ENCODE results near the gene MEF2D. TPM values are rescaled to one million over a fixed set of nuclear protein-coding genes. Genes with fewer than 3 reads are reported as not detected.

Gene MEF2D
- total and polyA plus RNA-seq, 3 donors from 2014 or later, result 34.4 to 113 (median 96.8) TPM

DNA sequence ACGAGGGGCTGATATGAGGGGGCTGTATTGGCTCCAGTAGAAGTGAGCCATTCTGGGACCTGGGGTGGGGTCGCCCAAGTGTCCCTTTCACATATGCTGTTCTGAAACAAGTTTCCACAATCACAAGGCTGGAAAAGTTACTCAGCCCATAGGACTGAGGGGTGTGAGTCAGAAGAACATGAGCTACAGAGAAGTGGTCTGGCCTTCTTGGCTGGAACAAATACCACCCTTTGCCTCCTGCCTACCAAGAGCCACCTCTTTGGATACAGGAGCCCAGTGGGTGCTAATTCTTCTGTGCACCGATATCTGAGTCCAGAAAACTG lies 42.4 kb downstream of the MEF2D start:
- DNase-seq, result no peak
- Histone ChIP-seq H3K27me3 (no peaks in the 10 kb centered on the region), H3K27ac (peak overlapping the region in 1 of 2 donors; percentile 100), H3K4me3 (no peak overlapping the region), H3K4me1 (peaks cover 4% of the 10 kb centered on the region), H3K9me3 (no peaks in the 10 kb centered on the region), H3K36me3 (ENCODE audit: low read depth, missing control alignments) (no peaks in the 10 kb centered on the region)
- WGBS, 2 donors, result 85 to 87% methylated on average over 3 of the region's 3 CpGs
- intact Hi-C loops (cut with DNase I; ENCODE audit: low total_unique reads), result loop anchor here (5.0 to 10.0 kb wide), 2 partner anchors 39 to 147 kb away; partner anchors contain the start of gene GPATCH4
- no peak for TF ChIP-seq POLR2A (IDR thresholded peaks at IDR 0.05)
- TF ChIP-seq, protein P1, sequence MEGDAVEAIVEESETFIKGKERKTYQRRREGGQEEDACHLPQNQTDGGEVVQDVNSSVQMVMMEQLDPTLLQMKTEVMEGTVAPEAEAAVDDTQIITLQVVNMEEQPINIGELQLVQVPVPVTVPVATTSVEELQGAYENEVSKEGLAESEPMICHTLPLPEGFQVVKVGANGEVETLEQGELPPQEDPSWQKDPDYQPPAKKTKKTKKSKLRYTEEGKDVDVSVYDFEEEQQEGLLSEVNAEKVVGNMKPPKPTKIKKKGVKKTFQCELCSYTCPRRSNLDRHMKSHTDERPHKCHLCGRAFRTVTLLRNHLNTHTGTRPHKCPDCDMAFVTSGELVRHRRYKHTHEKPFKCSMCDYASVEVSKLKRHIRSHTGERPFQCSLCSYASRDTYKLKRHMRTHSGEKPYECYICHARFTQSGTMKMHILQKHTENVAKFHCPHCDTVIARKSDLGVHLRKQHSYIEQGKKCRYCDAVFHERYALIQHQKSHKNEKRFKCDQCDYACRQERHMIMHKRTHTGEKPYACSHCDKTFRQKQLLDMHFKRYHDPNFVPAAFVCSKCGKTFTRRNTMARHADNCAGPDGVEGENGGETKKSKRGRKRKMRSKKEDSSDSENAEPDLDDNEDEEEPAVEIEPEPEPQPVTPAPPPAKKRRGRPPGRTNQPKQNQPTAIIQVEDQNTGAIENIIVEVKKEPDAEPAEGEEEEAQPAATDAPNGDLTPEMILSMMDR (IDR thresholded peaks at IDR 0.05), result no peak

DNA sequence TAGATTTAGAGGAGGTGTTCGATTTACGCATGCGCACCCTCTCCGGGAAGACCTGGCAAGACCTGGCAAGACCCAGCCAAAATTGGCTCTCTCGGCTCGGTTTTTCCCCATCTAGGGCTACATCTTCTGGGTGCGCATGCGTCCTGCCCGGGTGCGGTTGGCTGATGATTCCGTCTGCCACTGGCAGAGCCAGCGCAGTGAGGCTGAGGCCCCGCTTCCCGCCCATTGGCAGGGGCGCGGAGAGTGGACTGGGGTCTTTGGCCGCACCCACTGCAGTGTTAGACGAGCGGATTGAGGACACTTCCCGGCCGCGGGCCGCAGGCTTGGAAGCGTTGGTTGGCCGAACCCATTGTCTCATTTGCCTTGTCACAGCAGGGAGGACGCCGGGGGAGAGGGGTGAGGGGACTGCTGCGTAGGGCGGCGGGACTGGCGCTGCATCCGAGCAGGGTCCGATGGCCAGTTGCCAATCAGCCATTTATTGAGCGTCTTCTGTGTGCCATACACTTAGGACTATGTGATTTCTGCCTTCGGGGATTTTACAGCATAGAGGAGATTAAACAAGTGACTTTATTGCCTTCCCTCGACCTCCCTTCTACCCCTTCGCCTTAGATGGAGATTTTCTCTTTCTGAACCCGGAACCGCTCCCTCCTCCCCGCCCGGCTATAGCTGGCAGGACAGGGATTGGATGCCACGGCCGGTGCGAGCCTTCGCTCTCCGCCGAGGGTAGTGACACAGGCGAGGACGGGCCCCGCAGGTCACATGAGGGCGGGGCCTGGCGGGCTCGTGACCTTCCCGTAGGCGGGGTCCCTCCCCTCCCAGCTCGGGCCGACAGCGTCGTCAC lies 43.7 kb downstream of the MEF2D start:
- H3K36me3 ChIP-seq (ENCODE audit: low read depth, missing control alignments), result no peaks in the 10 kb centered on the region
- H3K9me3 ChIP-seq, result no peaks in the 10 kb centered on the region
- TF ChIP-seq, protein P1 (IDR thresholded peaks at IDR 0.05), result peak in 1 of 3 experiments; percentile 18
- TF ChIP-seq POLR2A (IDR thresholded peaks at IDR 0.05), result peak; percentile 64
- WGBS, 2 donors, result 0 to 1% methylated on average over 24 to 56 of the region's 59 CpGs
- intact Hi-C loops (cut with DNase I; ENCODE audit: low total_unique reads), result loop anchor here (5.0 to 10.0 kb wide), 2 partner anchors 40 to 148 kb away; partner anchors contain the start of gene GPATCH4
- peak overlapping the region; percentile 67 to 78 for H3K4me3 ChIP-seq
- H3K4me1 ChIP-seq, result peaks cover 4% of the 10 kb centered on the region
- DNase-seq, result peak; percentile 98
- H3K27ac ChIP-seq, result peak overlapping the region; percentile 98 to 100
- H3K27me3 ChIP-seq, result no peaks in the 10 kb centered on the region

DNA sequence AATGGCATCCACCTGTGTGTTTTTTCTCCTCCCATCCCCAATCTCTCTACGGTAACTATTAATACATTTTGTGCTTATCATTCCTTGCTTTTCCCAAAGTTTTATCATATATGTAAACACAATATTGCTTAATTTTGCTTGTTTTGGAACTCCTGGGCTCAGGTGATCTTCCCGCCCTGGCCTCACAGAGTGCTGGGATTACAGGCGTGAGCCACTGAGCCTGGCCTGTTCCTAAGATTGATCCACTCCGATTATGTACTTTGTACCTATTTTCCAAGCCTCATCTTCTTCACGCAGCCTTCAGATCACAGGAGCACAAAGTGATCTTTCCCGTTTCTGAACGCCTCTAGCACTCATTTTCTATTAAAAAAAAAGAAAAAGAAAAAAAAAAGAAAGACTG lies 45.2 kb downstream of the MEF2D start:
- no peak overlapping the region for H3K27ac ChIP-seq
- WGBS, 2 donors, result 75 to 85% methylated on average over 7 of the region's 7 CpGs
- no peaks in the 10 kb centered on the region for H3K36me3 ChIP-seq (ENCODE audit: low read depth, missing control alignments)
- intact Hi-C loops (cut with DNase I; ENCODE audit: low total_unique reads), result loop anchor here (5.0 to 10.0 kb wide), 2 partner anchors 42 to 149 kb away; partner anchors contain the start of gene GPATCH4
- no peak for DNase-seq
- H3K27me3 ChIP-seq, result no peaks in the 10 kb centered on the region
- H3K4me3 ChIP-seq, result no peak overlapping the region
- no peaks in the 10 kb centered on the region for H3K4me1 ChIP-seq
- no peaks in the 10 kb centered on the region for H3K9me3 ChIP-seq
- TF ChIP-seq POLR2A (IDR thresholded peaks at IDR 0.05), result no peak
- TF ChIP-seq, protein P1 (IDR thresholded peaks at IDR 0.05), result no peak

DNA sequence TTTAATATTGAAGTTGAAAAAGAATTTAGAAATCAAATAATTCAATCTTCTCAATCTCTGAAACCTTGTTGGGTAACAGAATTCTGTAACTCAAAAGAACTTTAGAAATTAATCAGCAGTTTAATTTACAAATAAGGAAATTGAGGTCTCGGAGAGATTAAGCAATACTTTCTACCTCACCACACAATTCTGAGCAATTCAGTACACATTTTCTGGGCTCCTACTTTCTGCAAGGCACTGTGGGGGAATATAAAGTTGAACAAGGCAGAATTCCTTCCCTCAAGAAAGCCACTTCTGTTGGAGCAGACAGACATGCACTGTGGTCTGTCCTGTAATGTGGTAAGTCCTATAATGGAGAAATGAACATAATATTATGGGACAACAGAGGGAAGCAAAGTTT lies 47.7 kb downstream of the MEF2D start:
- 85 to 91% methylated on average over 1 of the region's 1 CpG for WGBS, 2 donors
- no peak for TF ChIP-seq POLR2A (IDR thresholded peaks at IDR 0.05)
- TF ChIP-seq, protein P1 (IDR thresholded peaks at IDR 0.05), result no peak
- no peaks in the 10 kb centered on the region for H3K27me3 ChIP-seq

More for the DNA sequence above, 47.7 kb downstream of the MEF2D start:
- Histone ChIP-seq H3K4me3 (no peak overlapping the region), H3K9me3 (no peaks in the 10 kb centered on the region), H3K4me1 (no peaks in the 10 kb centered on the region), H3K27ac (no peak overlapping the region), H3K36me3 (ENCODE audit: low read depth, missing control alignments) (no peaks in the 10 kb centered on the region)
- no peak for DNase-seq
- intact Hi-C loops (cut with DNase I; ENCODE audit: low total_unique reads), result loop anchor here (10.0 kb wide), 1 partner anchor 152 kb away; the partner anchor contains the start of gene GPATCH4

Data from testis (tissue), 3 donors.